Naive thymus-derived CD4-positive, alpha-beta T cell (primary cell): Measurements from ENCODE around the gene ITGB2. TPM values are rescaled to one million over a fixed set of nuclear protein-coding genes. Genes with fewer than 3 reads are reported as not detected.

Experiments
- ATAC-seq: fragments of 150-1000 bp; cut with Tn5 transposase; 2 replicates; pipeline ENCODE4 v1.10.0; 2021; ENCODE audit warnings: mild to moderate bottlenecking, moderate library complexity
- CTCF ChIA-PET: fragments of 350-600 bp; sonication (Branson Sonifier 250); formaldehyde crosslinking; loops from one replicate; lab custom pipeline; 2021; ENCODE audit warnings: antibody characterized with exemption; lab: Charles Lee
- POLR2A ChIA-PET: fragments of 350-600 bp; sonication (Branson Sonifier 250); formaldehyde crosslinking; loops from one replicate; lab custom pipeline; 2021; ENCODE audit warnings: antibody characterized with exemption, inconsistent platforms; lab: Charles Lee
- DNase-seq, 9 donors: peaks; one replicate each; pipeline versions ENCODE4 v3.0.0 to v3.0.0-alpha.2; 2020 to 2022; ENCODE audit warnings: mixed read lengths in 1 of 9
- H3K27ac ChIP-seq: one replicate; pipeline ENCODE4 v1.7.0; 2013; ENCODE audit warnings: mild to moderate bottlenecking, low read depth, low read length, moderate library complexity
- H3K27me3 ChIP-seq, 2 donors: one replicate each; pipeline ENCODE4 v1.7.0; 2013; ENCODE audit warnings: low read length in 2 of 2, mild to moderate bottlenecking in 2 of 2, moderate library complexity in 2 of 2; ENCODE audit not compliant: control insufficient read depth in 2 of 2, insufficient read depth in 2 of 2
- H3K36me3 ChIP-seq, 3 experiments: 1 replicate in 2 of 3; 2 replicates in 1 of 3; pipeline ENCODE4 v1.7.0; 2013; ENCODE audit warnings: low read length in 3 of 3, mild to moderate bottlenecking in 3 of 3, moderate library complexity in 1 of 3; ENCODE audit not compliant: insufficient read depth in 3 of 3, control insufficient read depth in 2 of 3
- H3K4me1 ChIP-seq, 2 donors: one replicate each; pipeline ENCODE4 v1.7.0; 2013; ENCODE audit warnings: low read length in 2 of 2, mild to moderate bottlenecking in 2 of 2, moderate library complexity in 1 of 2; ENCODE audit not compliant: control insufficient read depth in 2 of 2, insufficient read depth in 2 of 2
- H3K4me3 ChIP-seq: 2 replicates; pipeline ENCODE4 v1.7.0; 2013; ENCODE audit warnings: mild to moderate bottlenecking, low read length
- H3K9me3 ChIP-seq, 3 experiments: 1 replicate in 2 of 3; 2 replicates in 1 of 3; pipeline ENCODE4 v1.7.0; 2013; ENCODE audit warnings: low read length in 3 of 3; ENCODE audit not compliant: control insufficient read depth in 2 of 3
- H3K27ac Mint-ChIP-seq, 9 donors: one replicate each; pipeline ENCODE4 v1.8.0; 2020 to 2022; ENCODE audit warnings: mixed read lengths in 9 of 9, mild to moderate bottlenecking in 8 of 9, moderate library complexity in 5 of 9, inconsistent platforms in 2 of 9
- H3K27me3 Mint-ChIP-seq, 5 donors: one replicate each; pipeline ENCODE4 v1.8.0; 2021 to 2022; ENCODE audit warnings: mixed read lengths in 5 of 5, mild to moderate bottlenecking in 1 of 5
- H3K36me3 Mint-ChIP-seq, 5 donors: one replicate each; pipeline ENCODE4 v1.8.0; 2020 to 2022; ENCODE audit warnings: mixed read lengths in 5 of 5, mild to moderate bottlenecking in 3 of 5, inconsistent platforms in 1 of 5
- H3K4me1 Mint-ChIP-seq, 7 donors: one replicate each; pipeline ENCODE4 v1.8.0; 2020 to 2022; ENCODE audit warnings: mixed read lengths in 7 of 7, mild to moderate bottlenecking in 3 of 7, inconsistent platforms in 1 of 7
- H3K4me3 Mint-ChIP-seq, 10 donors: one replicate each; pipeline ENCODE4 v1.8.0; 2020 to 2022; ENCODE audit warnings: mild to moderate bottlenecking in 10 of 10, mixed read lengths in 10 of 10, moderate library complexity in 6 of 10, inconsistent platforms in 2 of 10
- H3K9me3 Mint-ChIP-seq, 11 donors: one replicate each; pipeline ENCODE4 v1.8.0; 2020 to 2022; ENCODE audit warnings: mixed read lengths in 11 of 11, mild to moderate bottlenecking in 4 of 11, inconsistent platforms in 1 of 11, moderate library complexity in 1 of 11
- intact Hi-C, 2 donors: fragments of 100-400 bp; cut with micrococcal nuclease; formaldehyde crosslinking; loops; one replicate each; pipeline ENCODE4 v1.15.1; 2023
- polyA plus RNA-seq, 2 donors: library from polyadenylated mRNA; unstranded; fragments of 300-500 nt; fragmentation: Illumina TruSeq; gene quantifications; one replicate each; pipeline ENCODE4 v1.2.3, GENCODE V29; 2021
- total RNA-seq, 6 experiments: library from RNA in 5 of 6; stranded (reverse) in 5 of 6; gene quantifications; 1 replicate in 5 of 6; 2 replicates in 1 of 6; pipeline ENCODE4 v1.2.3 and lab custom pipeline; 2021 to 2026

The ITGB2 gene
- total and polyA plus RNA-seq, 7 experiments from 2014 or later: 280 to 877 (median 459) TPM

- peak overlapping the region; percentile 21 for H3K27ac ChIP-seq
- peaks cover 13 to 22% (median 17%) of the 10 kb centered on the region in 7 donors for H3K4me1 Mint-ChIP-seq
- H3K36me3 Mint-ChIP-seq: peaks cover 0 to 12% (median 8%) of the 10 kb centered on the region in 5 donors
- H3K4me3 ChIP-seq: no peak overlapping the region
- ATAC-seq (no peak), DNase-seq (no peak)
- peaks cover 7 to 11% of the 10 kb centered on the region in 2 donors for H3K4me1 ChIP-seq
- H3K36me3 ChIP-seq: peaks cover 0 to 89% (median 30%) of the 10 kb centered on the region in 3 experiments
- ChIA-PET POLR2A (interaction anchor here (0.6 to 9.2 kb wide), 9 partner anchors 8 to 45 kb away, joined by 3 to 104 read pairs (median 5); no protein-coding TSS in a partner anchor), CTCF (interaction anchor here (0.6 to 8.4 kb wide), 12 partner anchors 9 to 192 kb away, joined by 3 to 95 read pairs (median 4); partner anchors contain the start of gene UBE2G2)
- H3K9me3 Mint-ChIP-seq: no peaks in the 10 kb centered on the region
- no peaks in the 10 kb centered on the region for H3K9me3 ChIP-seq
- intact Hi-C loops: loop anchor here (1.0 to 5.0 kb wide), 7 partner anchors 19 to 237 kb away; partner anchors contain the start of gene UBE2G2 (in 2 of the 2)
- H3K27me3 ChIP-seq: no peaks in the 10 kb centered on the region
- peak overlapping the region in 6 of 9 donors; percentile 61 to 89 (median 79) for H3K27ac Mint-ChIP-seq
- H3K4me3 Mint-ChIP-seq: no peak overlapping the region
- no peaks in the 10 kb centered on the region for H3K27me3 Mint-ChIP-seq
These were observed 28.6 kb downstream of the ITGB2 start for GRCh38 chr21:44892095-44892494.

- Histone ChIP-seq H3K27me3 (no peaks in the 10 kb centered on the region), H3K4me3 (no peak overlapping the region), H3K9me3 (no peaks in the 10 kb centered on the region), H3K27ac (peak overlapping the region; percentile 21), H3K36me3 (peaks cover 0 to 89% (median 30%) of the 10 kb centered on the region in 3 experiments), H3K4me1 (peaks cover 7 to 11% of the 10 kb centered on the region in 2 donors)
- Mint-ChIP-seq H3K9me3 (no peaks in the 10 kb centered on the region), H3K4me3 (no peak overlapping the region), H3K36me3 (peaks cover 0 to 14% (median 8%) of the 10 kb centered on the region in 5 donors), H3K27me3 (no peaks in the 10 kb centered on the region), H3K4me1 (peaks cover 13 to 22% (median 17%) of the 10 kb centered on the region in 7 donors), H3K27ac (peak overlapping the region in 1 of 9 donors; percentile 48)
- no peak for DNase-seq
- ATAC-seq: no peak
- CTCF ChIA-PET: interaction anchor here (0.6 to 8.4 kb wide), 8 partner anchors 9 to 98 kb away, joined by 3 to 95 read pairs (median 5); partner anchors contain the start of gene UBE2G2
- POLR2A ChIA-PET: interaction anchor here (0.8 to 9.2 kb wide), 8 partner anchors 8 to 38 kb away, joined by 3 to 104 read pairs (median 6); no protein-coding TSS in a partner anchor
- intact Hi-C loops: loop anchor here (1.0 to 5.0 kb wide), 7 partner anchors 20 to 237 kb away; partner anchors contain the start of gene UBE2G2 (in 2 of the 2)
These were observed 29.1 kb downstream of the ITGB2 start for GRCh38 chr21:44891631-44892031.

GRCh38 chr21:44890961-44891541 is 29.6 kb downstream of the ITGB2 start:
- Mint-ChIP-seq H3K4me3 (no peak overlapping the region), H3K27ac (peak overlapping the region in 4 of 9 donors; percentile 53 to 89 (median 64)), H3K27me3 (no peaks in the 10 kb centered on the region), H3K36me3 (peaks cover 0 to 15% (median 7%) of the 10 kb centered on the region in 5 donors), H3K4me1 (peaks cover 13 to 20% (median 17%) of the 10 kb centered on the region in 7 donors), H3K9me3 (no peaks in the 10 kb centered on the region)
- CTCF ChIA-PET: interaction anchor here (8.4 kb wide), 1 partner anchor 42 kb away, joined by 95 read pairs; no protein-coding TSS in a partner anchor
- Histone ChIP-seq H3K27ac (peak overlapping the region; percentile 21), H3K9me3 (no peaks in the 10 kb centered on the region), H3K36me3 (peaks cover 0 to 89% (median 26%) of the 10 kb centered on the region in 3 experiments), H3K4me1 (peaks cover 7 to 11% of the 10 kb centered on the region in 2 donors), H3K4me3 (no peak overlapping the region), H3K27me3 (no peaks in the 10 kb centered on the region)
- POLR2A ChIA-PET: interaction anchor here (1.6 to 9.2 kb wide), 3 partner anchors 10 to 39 kb away, joined by 6 to 104 read pairs (median 7); no protein-coding TSS in a partner anchor
- ATAC-seq: no peak
- intact Hi-C loops: loop anchor here in 1 of 2 donors (5.0 kb wide), 1 partner anchor 89 kb away; the partner anchor contains the start of gene UBE2G2
- no peak for DNase-seq

GRCh38 chr21:44890338-44890931 is 30.3 kb downstream of the ITGB2 start:
- intact Hi-C loops: loop anchor here in 1 of 2 donors (5.0 kb wide), 1 partner anchor 88 kb away; the partner anchor contains the start of gene UBE2G2
- CTCF ChIA-PET: interaction anchor here (8.4 kb wide), 1 partner anchor 43 kb away, joined by 95 read pairs; no protein-coding TSS in a partner anchor

GRCh38 chr21:44889625-44890337 is 30.9 kb downstream of the ITGB2 start:
- intact Hi-C loops: loop anchor here in 1 of 2 donors (5.0 kb wide), 1 partner anchor 87 kb away; the partner anchor contains the start of gene UBE2G2
- no peaks in the 10 kb centered on the region for H3K9me3 Mint-ChIP-seq
- Histone ChIP-seq H3K36me3 (peaks cover 0 to 90% (median 26%) of the 10 kb centered on the region in 3 experiments), H3K27ac (no peak overlapping the region), H3K4me3 (no peak overlapping the region), H3K4me1 (peaks cover 7 to 11% of the 10 kb centered on the region in 2 donors), H3K9me3 (no peaks in the 10 kb centered on the region), H3K27me3 (no peaks in the 10 kb centered on the region)
- H3K36me3 Mint-ChIP-seq: peaks cover 0 to 16% (median 5%) of the 10 kb centered on the region in 5 donors
- H3K27ac Mint-ChIP-seq: peak overlapping the region in 3 of 9 donors; percentile 2 to 29 (median 5)
- no peak for ATAC-seq
- peaks cover 13 to 18% (median 16%) of the 10 kb centered on the region in 7 donors for H3K4me1 Mint-ChIP-seq
- no peaks in the 10 kb centered on the region for H3K27me3 Mint-ChIP-seq
- H3K4me3 Mint-ChIP-seq: no peak overlapping the region
- ChIA-PET POLR2A (interaction anchor here (0.7 to 9.2 kb wide), 3 partner anchors 16 to 40 kb away, joined by 3 to 104 read pairs (median 6); no protein-coding TSS in a partner anchor), CTCF (no interaction called here)
- DNase-seq: no peak

More at GRCh38 chr21:44890338-44890931, 30.3 kb downstream of the ITGB2 start:
- Histone ChIP-seq H3K36me3 (peaks cover 0 to 93% (median 27%) of the 10 kb centered on the region in 3 experiments), H3K27ac (no peak overlapping the region), H3K9me3 (no peaks in the 10 kb centered on the region), H3K4me3 (no peak overlapping the region), H3K27me3 (no peaks in the 10 kb centered on the region), H3K4me1 (peaks cover 7 to 11% of the 10 kb centered on the region in 2 donors)
- no peak for ATAC-seq
- Mint-ChIP-seq H3K27ac (peak overlapping the region in 4 of 9 donors; percentile 53 to 89 (median 64)), H3K9me3 (no peaks in the 10 kb centered on the region), H3K27me3 (no peaks in the 10 kb centered on the region), H3K4me3 (no peak overlapping the region), H3K36me3 (peaks cover 0 to 16% (median 5%) of the 10 kb centered on the region in 5 donors), H3K4me1 (peaks cover 13 to 18% (median 16%) of the 10 kb centered on the region in 7 donors)
- no peak for DNase-seq
- POLR2A ChIA-PET: interaction anchor here (1.6 to 9.2 kb wide), 3 partner anchors 9 to 39 kb away, joined by 6 to 104 read pairs (median 7); no protein-coding TSS in a partner anchor
